HepG2 (cell line): ENCODE results near the gene SLC22A31. TPM values are rescaled to one million over a fixed set of nuclear protein-coding genes. Genes with fewer than 3 reads are reported as not detected.
A peak's percentile ranks its signal among the peaks of the same experiment; 100 is the strongest.

Experiments used
- ARNT2 ChIP-seq: sonication (generic); formaldehyde crosslinking; IDR thresholded peaks from 2 replicates; pipeline ENCODE4 v1.8.0; 2022; ENCODE audit warnings: mild to moderate bottlenecking, low read depth, missing genetic modification reagents, moderate library complexity
- E2F2 ChIP-seq: sonication (generic); formaldehyde crosslinking; IDR thresholded peaks from 2 replicates; pipeline ENCODE4 v1.4.0; 2020; ENCODE audit warnings: missing genetic modification reagents, borderline replicate concordance
- GLI4 ChIP-seq: sonication (generic); formaldehyde crosslinking; IDR thresholded peaks from 2 replicates; pipeline ENCODE4 v1.5.1; 2020; ENCODE audit warnings: missing genetic modification reagents, mild to moderate bottlenecking, moderate library complexity, borderline replicate concordance
- HDAC2 ChIP-seq: sonication (generic); formaldehyde crosslinking; IDR thresholded peaks from 2 replicates; pipeline ENCODE4 v1.4.0; 2020; ENCODE audit warnings: missing genetic modification reagents
- HNRNPL ChIP-seq: fragments of 200-400 bp; formaldehyde crosslinking; IDR thresholded peaks from 2 replicates; pipeline ENCODE4 v1.6.1; 2017; ENCODE audit warnings: mild to moderate bottlenecking, low read depth, low read length
- KDM5A ChIP-seq: fragments of 200-600 bp; sonication (generic); IDR thresholded peaks from 2 replicates; pipeline ENCODE4 v1.7.0; 2018; ENCODE audit warnings: antibody characterized with exemption, mild to moderate bottlenecking, low read length, borderline replicate concordance
- PCBP1 ChIP-seq: fragments of 200-400 bp; formaldehyde crosslinking; IDR thresholded peaks from 2 replicates; pipeline ENCODE4 v1.6.1; 2017; ENCODE audit warnings: mild to moderate bottlenecking, low read depth, low read length, borderline replicate concordance
- PHF20 ChIP-seq: sonication (generic); formaldehyde crosslinking; IDR thresholded peaks from 2 replicates; pipeline ENCODE4 v1.5.0; 2020; ENCODE audit warnings: mild to moderate bottlenecking, missing genetic modification reagents
- POLR2A ChIP-seq, 2 experiments: IDR thresholded peaks; 2 replicates each; pipeline ENCODE4 v1.6.1; 2011; ENCODE audit warnings: low read depth in 2 of 2, low read length in 2 of 2, mild to moderate bottlenecking in 1 of 2, moderate library complexity in 1 of 2; ENCODE audit not compliant: insufficient read depth in 1 of 2
- SKI ChIP-seq: fragments of 450-650 bp; IDR thresholded peaks from one replicate; pipeline ENCODE4 v1.6.1; 2018; ENCODE audit warnings: mild to moderate bottlenecking; ENCODE audit not compliant: partially characterized antibody
- SMAD3 ChIP-seq: sonication (generic); formaldehyde crosslinking; IDR thresholded peaks from 2 replicates; pipeline ENCODE4 v1.4.0; 2020; ENCODE audit warnings: missing genetic modification reagents
- SP4 ChIP-seq: sonication (generic); formaldehyde crosslinking; IDR thresholded peaks from 2 replicates; pipeline ENCODE4 v1.8.1; 2023; ENCODE audit warnings: mild to moderate bottlenecking, missing genetic modification reagents
- SRSF1 ChIP-seq: fragments of 200-400 bp; formaldehyde crosslinking; optimal IDR thresholded peaks from 2 replicates; pipeline ENCODE3; 2017; ENCODE audit warnings: mild to moderate bottlenecking, low read depth, low read length, moderate library complexity
- XRCC5 ChIP-seq: fragments of 200-400 bp; formaldehyde crosslinking; optimal IDR thresholded peaks from 2 replicates; pipeline ENCODE3; 2017; ENCODE audit warnings: mild to moderate bottlenecking, low read length
- ZFP37 ChIP-seq: sonication (generic); formaldehyde crosslinking; IDR thresholded peaks from 2 replicates; pipeline ENCODE4 v1.4.0; 2020; ENCODE audit warnings: missing genetic modification reagents, borderline replicate concordance
- ZMYM3 ChIP-seq: sonication (generic); formaldehyde crosslinking; IDR thresholded peaks from 2 replicates; pipeline ENCODE4 v1.5.1; 2020; ENCODE audit warnings: mild to moderate bottlenecking, missing genetic modification reagents
- ZNF552 ChIP-seq: sonication (generic); formaldehyde crosslinking; IDR thresholded peaks from 2 replicates; pipeline ENCODE4 v1.9.0; 2022; ENCODE audit warnings: missing genetic modification reagents, mild to moderate bottlenecking, borderline replicate concordance
- ZNF562 ChIP-seq: sonication (generic); formaldehyde crosslinking; IDR thresholded peaks from 2 replicates; pipeline ENCODE4 v1.8.0; 2022; ENCODE audit warnings: missing genetic modification reagents, borderline replicate concordance
- ZNF619 ChIP-seq: sonication (generic); formaldehyde crosslinking; IDR thresholded peaks from 2 replicates; pipeline ENCODE4 v1.4.0; 2020; ENCODE audit warnings: mild to moderate bottlenecking, missing genetic modification reagents
- ZNF724P ChIP-seq: sonication (generic); formaldehyde crosslinking; IDR thresholded peaks from 2 replicates; pipeline ENCODE4 v1.8.0; 2022; ENCODE audit warnings: missing genetic modification reagents, borderline replicate concordance
- ZNF780A ChIP-seq: sonication (generic); formaldehyde crosslinking; IDR thresholded peaks from 2 replicates; pipeline ENCODE4 v1.8.0; 2022; ENCODE audit warnings: mild to moderate bottlenecking, missing genetic modification reagents, moderate library complexity
- polyA plus RNA-seq, 8 experiments: library from polyadenylated mRNA; depleted of rRNA in 3 of 8; stranded (reverse) in 7 of 8; unstranded in 1 of 8; fragments of >200 nt; fragmentation: Illumina TruSeq in 4 of 8; extraction: Trizol in 4 of 8; gene quantifications; 2 replicates each; pipeline versions ENCODE4 v1.2.1 to v1.2.3, GENCODE V29; 2011 to 2016; ENCODE audit warnings: low read depth in 4 of 8, missing spikeins in 1 of 8, mixed read lengths in 1 of 8; ENCODE audit not compliant: insufficient read depth in 1 of 8
- total RNA-seq, 5 experiments: library from RNA; depleted of rRNA; stranded (reverse); fragments of >200 nt; fragmentation: Illumina TruSeq; extraction: Trizol; gene quantifications; 2 replicates each; pipeline ENCODE4 v1.2.3, GENCODE V29; 2016; ENCODE audit warnings: low read depth in 1 of 5
- TF ChIP-seq, protein P1 (sequence below): sonication (generic); formaldehyde crosslinking; IDR thresholded peaks from 2 replicates; pipeline ENCODE4 v1.4.0; 2020; ENCODE audit warnings: mild to moderate bottlenecking, missing genetic modification reagents
- TF ChIP-seq, protein P2 (sequence below): sonication (generic); formaldehyde crosslinking; IDR thresholded peaks from 2 replicates; pipeline ENCODE4 v1.4.0; 2020; ENCODE audit warnings: missing genetic modification reagents
- TF ChIP-seq, protein P3 (sequence below): sonication (generic); formaldehyde crosslinking; IDR thresholded peaks from 2 replicates; pipeline ENCODE4 v1.5.0; 2020; ENCODE audit warnings: mild to moderate bottlenecking, missing genetic modification reagents

Gene SLC22A31
- total and polyA plus RNA-seq, 2 of the 13 experiments (the other 11 are each of a cell fraction or from before 2014, with no cell fraction given): 67.3 to 83.3 TPM

GRCh38 chr16:89199241-89200123, 855 bp downstream of the SLC22A31 start (continued):
- TF ChIP-seq, protein P1, sequence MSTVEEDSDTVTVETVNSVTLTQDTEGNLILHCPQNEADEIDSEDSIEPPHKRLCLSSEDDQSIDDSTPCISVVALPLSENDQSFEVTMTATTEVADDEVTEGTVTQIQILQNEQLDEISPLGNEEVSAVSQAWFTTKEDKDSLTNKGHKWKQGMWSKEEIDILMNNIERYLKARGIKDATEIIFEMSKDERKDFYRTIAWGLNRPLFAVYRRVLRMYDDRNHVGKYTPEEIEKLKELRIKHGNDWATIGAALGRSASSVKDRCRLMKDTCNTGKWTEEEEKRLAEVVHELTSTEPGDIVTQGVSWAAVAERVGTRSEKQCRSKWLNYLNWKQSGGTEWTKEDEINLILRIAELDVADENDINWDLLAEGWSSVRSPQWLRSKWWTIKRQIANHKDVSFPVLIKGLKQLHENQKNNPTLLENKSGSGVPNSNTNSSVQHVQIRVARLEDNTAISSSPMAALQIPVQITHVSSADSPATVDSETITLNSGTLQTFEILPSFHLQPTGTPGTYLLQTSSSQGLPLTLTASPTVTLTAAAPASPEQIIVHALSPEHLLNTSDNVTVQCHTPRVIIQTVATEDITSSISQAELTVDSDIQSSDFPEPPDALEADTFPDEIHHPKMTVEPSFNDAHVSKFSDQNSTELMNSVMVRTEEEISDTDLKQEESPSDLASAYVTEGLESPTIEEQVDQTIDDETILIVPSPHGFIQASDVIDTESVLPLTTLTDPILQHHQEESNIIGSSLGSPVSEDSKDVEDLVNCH (CRISPR knock-in tag): no peak
- TF ChIP-seq ZFP37 (CRISPR knock-in tag) (no peak), SMAD3 (CRISPR knock-in tag) (no peak), ZMYM3 (CRISPR knock-in tag) (0 out of 2 replicates have a peak, but pooled peaks have one; percentile 5), ZNF562 (CRISPR knock-in tag) (no peak), SKI (no peak), ZNF552 (CRISPR knock-in tag) (no peak), POLR2A (IDR thresholded peaks at IDR 0.05; ENCODE audit: insufficient read depth in 1 of 2, low read depth in 2 of 2, low read length in 2 of 2) (peak in 1 of 2 experiments; percentile 35; a peak in 2 of 4 replicates), PCBP1 (no peak), HNRNPL (peak; percentile 75; the same call in 1 of the 2 replicates), ZNF780A (CRISPR knock-in tag) (no peak), HDAC2 (0 out of 2 replicates have a peak, but pooled peaks have one; percentile 7), ZNF619 (no peak), SP4 (CRISPR knock-in tag) (peak; percentile 29; the same call in 1 of the 2 replicates), ZNF724P (no peak), KDM5A (no peak), E2F2 (CRISPR knock-in tag) (no peak), GLI4 (CRISPR knock-in tag) (no peak), XRCC5 (peak; percentile 9), ARNT2 (CRISPR knock-in tag) (0 out of 2 replicates have a peak, but pooled peaks have one; percentile 1), PHF20 (0 out of 2 replicates have a peak, but pooled peaks have one; percentile 5), SRSF1 (peak; percentile 16)
- TF ChIP-seq, protein P2, sequence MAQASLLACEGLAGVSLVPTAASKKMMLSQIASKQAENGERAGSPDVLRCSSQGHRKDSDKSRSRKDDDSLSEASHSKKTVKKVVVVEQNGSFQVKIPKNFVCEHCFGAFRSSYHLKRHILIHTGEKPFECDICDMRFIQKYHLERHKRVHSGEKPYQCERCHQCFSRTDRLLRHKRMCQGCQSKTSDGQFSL: 0 out of 2 replicates have a peak, but pooled peaks have one; percentile 5
- TF ChIP-seq, protein P3, sequence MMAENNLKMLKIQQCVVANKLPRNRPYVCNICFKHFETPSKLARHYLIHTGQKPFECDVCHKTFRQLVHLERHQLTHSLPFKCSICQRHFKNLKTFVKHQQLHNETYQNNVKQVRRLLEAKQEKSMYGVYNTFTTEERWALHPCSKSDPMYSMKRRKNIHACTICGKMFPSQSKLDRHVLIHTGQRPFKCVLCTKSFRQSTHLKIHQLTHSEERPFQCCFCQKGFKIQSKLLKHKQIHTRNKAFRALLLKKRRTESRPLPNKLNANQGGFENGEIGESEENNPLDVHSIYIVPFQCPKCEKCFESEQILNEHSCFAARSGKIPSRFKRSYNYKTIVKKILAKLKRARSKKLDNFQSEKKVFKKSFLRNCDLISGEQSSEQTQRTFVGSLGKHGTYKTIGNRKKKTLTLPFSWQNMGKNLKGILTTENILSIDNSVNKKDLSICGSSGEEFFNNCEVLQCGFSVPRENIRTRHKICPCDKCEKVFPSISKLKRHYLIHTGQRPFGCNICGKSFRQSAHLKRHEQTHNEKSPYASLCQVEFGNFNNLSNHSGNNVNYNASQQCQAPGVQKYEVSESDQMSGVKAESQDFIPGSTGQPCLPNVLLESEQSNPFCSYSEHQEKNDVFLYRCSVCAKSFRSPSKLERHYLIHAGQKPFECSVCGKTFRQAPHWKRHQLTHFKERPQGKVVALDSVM (CRISPR knock-in tag): no peak
